ENCODE measurements around the gene ETS1.

The ETS1 gene

DNA sequence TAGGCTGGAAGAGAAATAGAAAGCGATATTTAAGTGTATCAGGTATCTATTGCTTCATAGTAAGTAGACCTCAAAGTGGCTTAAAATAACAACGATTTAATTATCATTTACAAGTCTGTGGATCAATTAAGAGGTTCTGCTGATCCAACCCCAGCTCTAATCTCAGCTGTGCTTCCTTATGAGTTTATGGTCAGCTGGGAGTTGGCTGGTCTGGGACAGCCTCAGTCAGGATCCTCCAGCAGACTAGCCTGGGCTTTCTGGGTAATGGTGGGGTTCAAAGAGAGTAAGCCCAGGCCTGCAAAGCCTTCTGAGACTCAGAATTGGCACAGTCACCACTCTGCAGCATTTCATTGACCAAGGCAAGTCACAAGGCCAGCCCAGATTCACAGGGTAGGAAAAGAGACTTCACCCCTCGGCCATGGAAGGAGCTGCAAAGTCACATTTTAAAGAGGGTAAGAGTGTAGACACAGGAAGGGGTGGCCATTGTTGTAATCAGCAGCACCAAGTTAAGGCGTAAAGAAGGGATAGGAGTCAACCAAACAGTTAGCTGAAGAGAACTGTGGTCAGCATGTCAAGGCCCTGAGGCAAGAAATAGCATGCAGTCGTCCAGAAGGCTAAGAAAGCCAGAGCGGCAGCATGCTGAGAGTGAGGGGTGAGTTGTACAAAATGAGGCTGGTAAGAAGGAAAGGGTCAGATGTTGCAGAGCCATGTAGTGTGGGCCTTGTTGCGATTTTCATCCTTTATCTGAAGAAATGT is 168.2 kb downstream of the ETS1 start:
- no peak for DNase-seq

GRCh38 chr11:128417607-128418324 is 169.6 kb downstream of the ETS1 start:
- DNase-seq = no peak

DNA sequence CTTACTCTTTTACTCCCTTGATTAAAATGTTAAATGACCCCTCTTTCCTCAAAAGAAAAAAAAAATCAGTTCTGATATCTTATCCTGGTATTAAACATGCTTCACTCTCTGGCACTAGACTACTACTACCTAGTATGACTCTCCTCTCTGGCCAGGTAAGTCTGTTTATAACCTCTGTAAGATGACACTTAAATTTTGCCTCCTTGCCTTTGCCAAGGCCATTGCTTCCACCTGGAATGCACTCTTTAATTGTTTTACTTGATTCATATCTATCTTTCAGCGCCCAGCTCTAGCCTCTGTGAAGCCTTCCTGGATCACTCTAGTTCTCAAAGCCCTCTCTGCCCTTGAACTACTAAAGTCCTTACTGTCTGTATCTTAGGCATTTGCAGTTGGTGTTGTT is 170.4 kb downstream of the ETS1 start:
- DNase-seq = no peak

DNA sequence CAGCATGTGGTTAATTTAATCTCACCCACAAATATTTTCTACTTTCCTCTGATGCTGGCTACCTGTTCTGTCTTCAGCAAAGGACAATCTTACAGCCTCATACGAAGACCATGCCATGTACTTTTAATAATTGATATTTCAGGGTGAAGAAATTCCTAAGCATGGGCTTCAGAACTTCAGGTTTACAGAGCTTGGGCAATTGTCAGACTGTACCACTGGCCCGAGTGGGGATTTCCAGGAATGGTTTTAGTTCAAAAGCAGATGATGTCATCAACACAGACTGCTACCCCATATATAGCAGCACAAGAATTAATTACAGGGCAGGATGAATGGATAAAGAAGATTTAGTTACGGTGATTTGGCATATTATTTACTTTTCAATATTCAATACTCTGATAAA is 171.8 kb downstream of the ETS1 start:
- DNase-seq = no peak

- DNase-seq = no peak
Measured at GRCh38 chr11:128412847-128413791, 174.2 kb downstream of the ETS1 start.

DNA sequence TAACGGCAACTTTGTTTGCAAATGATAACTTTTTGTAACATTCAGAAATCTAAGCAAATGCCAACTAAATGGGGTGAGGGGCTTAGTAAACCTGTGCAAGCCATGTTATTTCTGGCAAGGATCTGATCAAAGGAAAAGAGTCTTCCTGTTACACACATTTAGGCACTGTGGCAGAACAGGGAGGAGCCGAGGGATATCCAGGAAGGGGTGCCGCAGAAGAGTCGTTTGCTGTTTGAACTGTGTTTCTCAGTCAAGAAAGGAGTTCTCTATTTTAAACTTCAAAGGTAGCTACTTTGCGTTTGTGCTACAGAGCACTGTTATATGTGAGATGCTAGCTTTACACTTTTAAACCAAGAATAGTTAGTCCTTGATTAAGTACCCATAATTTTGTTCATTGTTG is 175.5 kb downstream of the ETS1 start:
- DNase-seq = no peak

DNA sequence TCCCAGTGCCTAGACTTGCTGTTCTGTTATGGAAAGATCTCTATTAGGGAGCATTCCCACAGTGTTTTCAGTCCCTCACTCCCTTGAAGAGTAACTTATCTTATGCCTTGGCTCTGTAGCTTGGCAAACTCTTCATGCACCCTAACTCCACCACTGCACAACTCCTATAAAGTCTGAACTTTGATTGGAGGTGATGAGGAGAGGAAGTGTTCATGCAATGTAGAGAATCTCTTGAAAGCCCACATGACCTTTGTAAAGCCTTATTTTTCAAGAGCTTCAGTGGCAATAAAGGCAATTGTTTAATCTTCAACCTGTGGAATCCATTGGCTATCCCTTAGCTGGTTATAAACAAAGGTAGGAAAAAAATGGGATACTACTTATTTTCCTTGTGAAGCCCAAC is 176.2 kb downstream of the ETS1 start:
- no peak for DNase-seq

- DNase-seq = no peak
Measured at GRCh38 chr11:128409476-128409875, 177.9 kb downstream of the ETS1 start.

Measured in hematopoietic multipotent progenitor cell treated with erythropoietin and hydrocortisone succinate and interleukin-3 and kit ligand, for 6 days (in vitro differentiated cells).